H9 (cell line): Measurements from ENCODE around the gene WASF3. TPM values are rescaled to one million over a fixed set of nuclear protein-coding genes. Genes with fewer than 3 reads are reported as not detected.

Experiments
- DNase-seq: peaks from one replicate; pipeline ENCODE4 v3.0.0-alpha.2; 2017
- H2AFZ ChIP-seq: one replicate; pipeline ENCODE4 v1.6.1; 2013; ENCODE audit warnings: mild to moderate bottlenecking, low read length, control low read depth, moderate library complexity
- H2AK5ac ChIP-seq: 2 replicates; pipeline ENCODE4 v1.6.1; 2013; ENCODE audit warnings: low read length, control low read depth, mixed read lengths; ENCODE audit not compliant: insufficient read length
- H2BK120ac ChIP-seq: one replicate; pipeline ENCODE4 v1.6.1; 2013; ENCODE audit warnings: low read depth, mild to moderate bottlenecking, low read length, control low read depth, inconsistent platforms; ENCODE audit not compliant: poor library complexity, severe bottlenecking
- H2BK12ac ChIP-seq: 2 replicates; pipeline ENCODE4 v1.6.1; 2013; ENCODE audit warnings: low read length, control low read depth, mixed read lengths, low read depth; ENCODE audit not compliant: insufficient read length
- H2BK15ac ChIP-seq: 2 replicates; pipeline ENCODE4 v1.6.1; 2013; ENCODE audit warnings: low read depth, low read length, control low read depth
- H2BK20ac ChIP-seq: one replicate; pipeline ENCODE4 v1.6.1; 2013; ENCODE audit warnings: low read depth, mild to moderate bottlenecking, low read length, control low read depth, inconsistent platforms; ENCODE audit not compliant: poor library complexity, severe bottlenecking
- H2BK5ac ChIP-seq: 2 replicates; pipeline ENCODE4 v1.6.1; 2013; ENCODE audit warnings: low read length, control low read depth, mixed read lengths; ENCODE audit not compliant: insufficient read length
- H3K14ac ChIP-seq: 2 replicates; pipeline ENCODE4 v1.6.1; 2013; ENCODE audit warnings: low read length, control low read depth; ENCODE audit not compliant: insufficient read depth
- H3K18ac ChIP-seq: 2 replicates; pipeline ENCODE4 v1.6.1; 2013; ENCODE audit warnings: low read depth, mild to moderate bottlenecking, mixed read lengths, low read length, control low read depth; ENCODE audit not compliant: insufficient read length
- H3K23ac ChIP-seq: 2 replicates; pipeline ENCODE4 v1.6.1; 2013; ENCODE audit warnings: low read length, control low read depth, mixed read lengths, low read depth; ENCODE audit not compliant: insufficient read length
- H3K23me2 ChIP-seq: 2 replicates; pipeline ENCODE4 v1.6.1; 2013; ENCODE audit warnings: low read depth, mild to moderate bottlenecking, mixed read lengths, low read length, control low read depth; ENCODE audit not compliant: insufficient read length, poor library complexity, severe bottlenecking
- H3K27ac ChIP-seq: 2 replicates; pipeline ENCODE4 v1.5.1; 2013; ENCODE audit warnings: low read length, control low read depth, mixed read lengths, low read depth; ENCODE audit not compliant: insufficient read length
- H3K27me3 ChIP-seq: 2 replicates; pipeline ENCODE4 v1.6.1; 2013; ENCODE audit warnings: low read length, control low read depth, inconsistent platforms; ENCODE audit not compliant: insufficient read depth
- H3K4ac ChIP-seq: 2 replicates; pipeline ENCODE4 v1.6.1; 2013; ENCODE audit warnings: low read depth, mild to moderate bottlenecking, control low read depth, inconsistent platforms, low read length, moderate library complexity
- H3K4me1 ChIP-seq: 2 replicates; pipeline ENCODE4 v1.6.1; 2013; ENCODE audit warnings: low read length, control low read depth, inconsistent platforms; ENCODE audit not compliant: insufficient read depth
- H3K4me2 ChIP-seq: 2 replicates; pipeline ENCODE4 v1.6.1; 2013; ENCODE audit warnings: low read length, control low read depth, mixed read lengths; ENCODE audit not compliant: insufficient read length, insufficient read depth
- H3K56ac ChIP-seq: 2 replicates; pipeline ENCODE4 v1.6.1; 2013; ENCODE audit warnings: low read depth, mild to moderate bottlenecking, mixed read lengths, low read length, control low read depth; ENCODE audit not compliant: insufficient read length
- H3K79me1 ChIP-seq: 2 replicates; pipeline ENCODE4 v1.6.1; 2013; ENCODE audit warnings: low read depth, mild to moderate bottlenecking, moderate library complexity, low read length, control low read depth, inconsistent platforms; ENCODE audit not compliant: insufficient read depth, poor library complexity, severe bottlenecking
- H3K79me2 ChIP-seq: 2 replicates; pipeline ENCODE4 v1.6.1; 2013; ENCODE audit warnings: low read length, control low read depth, inconsistent platforms; ENCODE audit not compliant: insufficient read depth
- H3K9ac ChIP-seq: 2 replicates; pipeline ENCODE4 v1.6.1; 2013; ENCODE audit warnings: low read length, control low read depth, mixed read lengths; ENCODE audit not compliant: insufficient read length; ENCODE audit errors: extremely low read depth
- H3K9me3 ChIP-seq: one replicate; pipeline ENCODE4 v1.6.1; 2013; ENCODE audit warnings: low read depth, low read length, inconsistent platforms; ENCODE audit not compliant: control insufficient read depth
- H3T11ph ChIP-seq: one replicate; pipeline ENCODE4 v1.6.1; 2013; ENCODE audit warnings: mild to moderate bottlenecking, low read length, control low read depth, inconsistent platforms
- H4K20me1 ChIP-seq: one replicate; pipeline ENCODE4 v1.6.1; 2013; ENCODE audit not compliant: control insufficient read depth, insufficient read length, insufficient read depth
- H4K5ac ChIP-seq: 2 replicates; pipeline ENCODE4 v1.6.1; 2013; ENCODE audit warnings: low read depth, mild to moderate bottlenecking, mixed read lengths, low read length, control low read depth; ENCODE audit not compliant: insufficient read length
- H4K8ac ChIP-seq: replicated peaks from 2 replicates; pipeline ENCODE4 v1.6.1; 2013; ENCODE audit warnings: low read length, control low read depth, mixed read lengths, low read depth; ENCODE audit not compliant: insufficient read length
- H4K91ac ChIP-seq: 2 replicates; pipeline ENCODE4 v1.6.1; 2013; ENCODE audit warnings: low read depth, mild to moderate bottlenecking, moderate library complexity, mixed read lengths, low read length, control low read depth; ENCODE audit not compliant: insufficient read length
- H3K27ac Mint-ChIP-seq, 3 experiments: 2 replicates in 2 of 3; 3 replicates in 1 of 3; pipeline ENCODE4 v1.8.0; 2020 to 2021; ENCODE audit warnings: mixed read lengths in 3 of 3, mild to moderate bottlenecking in 1 of 3, moderate library complexity in 1 of 3
- H3K27me3 Mint-ChIP-seq: 2 replicates; pipeline ENCODE4 v1.8.0; 2021; ENCODE audit warnings: low read depth, mild to moderate bottlenecking, moderate library complexity, mixed read lengths
- H3K36me3 Mint-ChIP-seq, 3 experiments: 2 replicates in 2 of 3; 3 replicates in 1 of 3; pipeline ENCODE4 v1.8.0; 2020 to 2021; ENCODE audit warnings: low read depth in 3 of 3, mixed read lengths in 3 of 3; ENCODE audit not compliant: insufficient read depth in 1 of 3
- H3K4me1 Mint-ChIP-seq, 2 experiments: 2 replicates each; pipeline ENCODE4 v1.8.0; 2020; ENCODE audit warnings: mixed read lengths in 2 of 2
- H3K4me3 Mint-ChIP-seq, 2 experiments: 2 replicates in 1 of 2; 3 replicates in 1 of 2; pipeline ENCODE4 v1.8.0; 2020 to 2021; ENCODE audit warnings: mild to moderate bottlenecking in 2 of 2, mixed read lengths in 2 of 2, moderate library complexity in 1 of 2
- H3K9me3 Mint-ChIP-seq, 2 experiments: 2 replicates in 1 of 2; 3 replicates in 1 of 2; pipeline ENCODE4 v1.8.0; 2020; ENCODE audit warnings: mild to moderate bottlenecking in 2 of 2, mixed read lengths in 2 of 2, moderate library complexity in 1 of 2
- CTCF ChIP-seq: fragments of 200-600 bp; sonication (generic); conservative IDR thresholded peaks from 3 replicates; pipeline ENCODE4 v1.8.0; 2021; ENCODE audit warnings: antibody characterized with exemption, mild to moderate bottlenecking
- WGBS: extraction: QIAGEN DNeasy Blood & Tissue Kit; methylation state at CpG from one replicate; pipeline ENCODE4 v1.1.7; 2013; ENCODE audit warnings: missing lambda C conversion rate, low lambda C conversion rate, mixed read lengths; ENCODE audit not compliant: insufficient read length; ENCODE audit errors: extremely low coverage; 5-methylcytosine and 5-hydroxymethylcytosine counted together
- total RNA-seq: library from RNA; stranded (reverse); gene quantifications from 2 replicates; pipeline ENCODE4 v1.2.1, GENCODE V29; 2021

Gene WASF3
- total RNA-seq, 1 experiment from 2014 or later: 22.2 TPM

GRCh38 chr13:26694609-26695359 is 137.3 kb downstream of the WASF3 start:
- H3K79me2 ChIP-seq: no peaks in the 10 kb centered on the region
- H2BK12ac ChIP-seq: no peak overlapping the region
- no peaks in the 10 kb centered on the region for H4K20me1 ChIP-seq
- H3K9ac ChIP-seq: no peak overlapping the region
- no peak overlapping the region for H3T11ph ChIP-seq
- no peaks in the 10 kb centered on the region; a peak in 1 of 5 replicates for H3K9me3 Mint-ChIP-seq
- peaks cover 0 to 4% (median 4%) of the 10 kb centered on the region in 3 experiments; a peak in 6 of 7 replicates for H3K36me3 Mint-ChIP-seq
- no peak overlapping the region for H3K4me2 ChIP-seq
- no peak overlapping the region for H2BK120ac ChIP-seq
- H2AK5ac ChIP-seq: no peak overlapping the region
- H3K27me3 ChIP-seq: no peaks in the 10 kb centered on the region
- no peaks in the 10 kb centered on the region for H3K4me1 ChIP-seq
- no peak overlapping the region for H2BK15ac ChIP-seq
- no peaks in the 10 kb centered on the region for H3K79me1 ChIP-seq
- no peak overlapping the region for H3K4ac ChIP-seq
- no peak overlapping the region for H2BK5ac ChIP-seq
- H3K14ac ChIP-seq: no peak overlapping the region; the same call in 1 of the 2 replicates
- no peak overlapping the region for H3K27ac Mint-ChIP-seq
- no peak for DNase-seq
- H4K8ac ChIP-seq: no peak overlapping the region
- H3K27ac ChIP-seq: no peak overlapping the region
- no peak overlapping the region for H4K5ac ChIP-seq
- no peaks in the 10 kb centered on the region for H3K23me2 ChIP-seq
- H3K23ac ChIP-seq: no peak overlapping the region
- peaks cover 15% of the 10 kb centered on the region for H3K27me3 Mint-ChIP-seq
- peaks cover 14 to 17% of the 10 kb centered on the region in 2 experiments for H3K4me1 Mint-ChIP-seq
- no peak overlapping the region for H2AFZ ChIP-seq
- H3K9me3 ChIP-seq: no peaks in the 10 kb centered on the region
- TF ChIP-seq CTCF: no peak
- WGBS: no CpG with 5 or more reads among the region's 19 CpGs
- no peak overlapping the region for H3K18ac ChIP-seq
- H3K56ac ChIP-seq: no peak overlapping the region
- no peak overlapping the region for H4K91ac ChIP-seq
- H3K4me3 Mint-ChIP-seq: no peak overlapping the region
- H2BK20ac ChIP-seq: no peak overlapping the region
